T-helper 1 cell treated with Interleukin-12 subunit alpha and Interleukin-12 subunit beta and Interleukin-4 antibody, amounts not matched to agents 30 ng/mL and 1 ng/mL, for 36 hours (primary cell): ENCODE measurements around the gene MCHR2. TPM values are rescaled to one million over a fixed set of nuclear protein-coding genes. Genes with fewer than 3 reads are reported as not detected.

ENCODE experiments used
- intact Hi-C: fragments of 100-400 bp; cut with micrococcal nuclease; formaldehyde crosslinking; loops from one replicate; pipeline ENCODE4 v1.15.1; 2024
- total RNA-seq: library from RNA; stranded (reverse); gene quantifications from 2 replicates; pipeline ENCODE4 v1.2.3, GENCODE V29; 2022

MCHR2 gene
- total RNA-seq, 1 donor from 2014 or later: not detected

- intact Hi-C loops: loop anchor here (1.0 kb wide), 1 partner anchor 37 kb away; no protein-coding TSS in a partner anchor
These were observed 88.6 kb downstream of the MCHR2 start for GRCh38 chr6:99905209-99906106.

GRCh38 chr6:99901596-99902384, 92.2 kb downstream of the MCHR2 start:
- intact Hi-C loops: no loop called here

- intact Hi-C loops: no loop called here
These were observed 99.2 kb downstream of the MCHR2 start for GRCh38 chr6:99894815-99895214.

GRCh38 chr6:99887066-99887465, 107.0 kb downstream of the MCHR2 start:
- intact Hi-C loops: no loop called here

GRCh38 chr6:99885051-99885450, 109.0 kb downstream of the MCHR2 start:
- intact Hi-C loops: no loop called here

- intact Hi-C loops: no loop called here
These were observed 111.8 kb downstream of the MCHR2 start for GRCh38 chr6:99882128-99882702.

- intact Hi-C loops: no loop called here
These were observed 114.6 kb downstream of the MCHR2 start for GRCh38 chr6:99879431-99879830.

GRCh38 chr6:99875068-99875467, 119.0 kb downstream of the MCHR2 start:
- intact Hi-C loops: no loop called here

- intact Hi-C loops: no loop called here
These were observed 120.9 kb downstream of the MCHR2 start for GRCh38 chr6:99873084-99873483.

- intact Hi-C loops: no loop called here
These were observed 122.4 kb downstream of the MCHR2 start for GRCh38 chr6:99871641-99872040.
